ENCODE measurements around the gene U2AF1L4.

DNA sequence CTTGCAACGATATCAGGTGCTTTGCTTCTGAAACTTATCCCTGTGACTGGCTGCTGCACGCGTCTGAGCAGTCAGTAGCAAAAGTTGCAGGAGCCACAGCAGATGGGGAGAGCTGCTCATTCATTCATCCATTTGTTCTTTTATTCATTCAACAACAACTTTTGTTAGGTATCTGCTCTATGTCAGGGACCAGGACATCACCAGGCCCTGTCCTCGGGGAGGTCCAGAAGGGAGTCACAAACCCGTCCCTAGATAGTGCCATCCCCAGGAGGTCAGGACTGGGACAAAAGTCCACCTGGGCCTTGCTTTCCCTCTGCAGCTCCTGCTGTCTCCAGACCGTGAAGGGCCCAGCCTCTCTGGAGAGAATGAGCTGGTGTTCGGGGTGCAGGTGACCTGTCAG, 32.7 kb upstream of the U2AF1L4 start:
- no peak for TF ChIP-seq POLR2AphosphoS5 (IDR thresholded peaks at IDR 0.05; ENCODE audit: borderline replicate concordance, low read depth, low read length)
- no peak for TF ChIP-seq EZH2 (IDR thresholded peaks at IDR 0.05)
- no peak for TF ChIP-seq FOXP2 (optimal IDR thresholded peaks at IDR 0.05; ENCODE audit: control extremely low read depth, extremely low read length, insufficient read depth)
